ENCODE data around the gene UNC93A.
"Not testable (repeated sequence)": the region's sequence is repeated elsewhere in the genome, so short reads cannot be mapped to it uniquely, and the experiment has no call there.

The UNC93A gene

DNA sequence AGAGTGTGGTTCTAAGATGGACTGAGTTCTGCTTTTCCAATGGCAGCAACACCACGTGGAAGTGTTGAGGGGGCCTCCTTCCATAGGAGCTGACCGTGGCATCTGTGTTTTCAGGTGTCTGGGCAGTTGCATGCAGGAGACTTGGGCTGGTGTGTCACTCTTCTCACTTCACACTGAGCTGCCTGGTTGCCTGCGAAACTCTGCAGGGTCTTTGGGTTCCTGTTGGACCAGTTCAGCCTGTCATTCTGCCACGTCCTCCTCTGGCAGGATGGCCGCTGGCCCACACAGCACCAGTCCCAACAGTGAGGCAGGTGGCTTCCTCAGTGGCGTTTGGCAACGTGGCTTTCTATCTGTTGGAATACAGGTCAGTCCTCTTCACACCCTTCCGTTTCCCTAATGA lies 16.1 kb upstream of the UNC93A start:
- no peak overlapping the region for H3K4me2 ChIP-seq (ENCODE audit: insufficient read depth, low read length)
- no peak overlapping the region for H3K4me3 ChIP-seq (ENCODE audit: low read depth in 1 of 2, low read length in 2 of 2)
- no peak overlapping the region for H2AFZ ChIP-seq (ENCODE audit: low read depth, low read length)
- no peak overlapping the region for H3K9ac ChIP-seq (ENCODE audit: low read depth, low read length)
- H3K79me2 ChIP-seq (ENCODE audit: insufficient read depth, low read length), result no peaks in the 10 kb centered on the region
- TF ChIP-seq CTCF (IDR thresholded peaks at IDR 0.05; ENCODE audit: borderline replicate concordance, extremely low read depth, low read length, poor library complexity, severe bottlenecking), result no peak
- TF ChIP-seq EZH2 (IDR thresholded peaks at IDR 0.05; ENCODE audit: borderline replicate concordance, low read depth, low read length, severe bottlenecking), result no peak
- H3K9me3 ChIP-seq (ENCODE audit: insufficient read depth, low read length, severe bottlenecking), result no peaks in the 10 kb centered on the region
- H3K4me1 ChIP-seq (ENCODE audit: insufficient read depth, low read length), result no peaks in the 10 kb centered on the region
- no peak overlapping the region for H3K27ac ChIP-seq (ENCODE audit: low read length)
- H3K36me3 ChIP-seq (ENCODE audit: insufficient read depth, low read length), result no peaks in the 10 kb centered on the region
- H3K27me3 ChIP-seq (ENCODE audit: insufficient read depth, low read length, poor library complexity), result no peaks in the 10 kb centered on the region
- ATAC-seq (ENCODE audit: insufficient read depth, low read depth), result no peak
- no peak for DNase-seq
- no peaks in the 10 kb centered on the region for H4K20me1 ChIP-seq (ENCODE audit: insufficient read depth, low read length)

- Histone ChIP-seq H3K4me1 (ENCODE audit: insufficient read depth, low read length) (no peaks in the 10 kb centered on the region), H3K4me3 (ENCODE audit: low read depth in 1 of 2, low read length in 2 of 2) (no peak overlapping the region), H3K36me3 (ENCODE audit: insufficient read depth, low read length) (no peaks in the 10 kb centered on the region), H3K79me2 (ENCODE audit: insufficient read depth, low read length) (no peaks in the 10 kb centered on the region), H3K4me2 (ENCODE audit: insufficient read depth, low read length) (no peak overlapping the region), H3K27ac (ENCODE audit: low read length) (no peak overlapping the region), H4K20me1 (ENCODE audit: insufficient read depth, low read length) (no peaks in the 10 kb centered on the region), H3K9ac (ENCODE audit: low read depth, low read length) (no peak overlapping the region), H3K27me3 (ENCODE audit: insufficient read depth, low read length, poor library complexity) (no peaks in the 10 kb centered on the region), H3K9me3 (ENCODE audit: insufficient read depth, low read length, severe bottlenecking) (no peaks in the 10 kb centered on the region), H2AFZ (ENCODE audit: low read depth, low read length) (no peak overlapping the region)
- DNase-seq, result no peak
- TF ChIP-seq EZH2 (IDR thresholded peaks at IDR 0.05; ENCODE audit: borderline replicate concordance, low read depth, low read length, severe bottlenecking), result no peak
- TF ChIP-seq CTCF (IDR thresholded peaks at IDR 0.05; ENCODE audit: borderline replicate concordance, extremely low read depth, low read length, poor library complexity, severe bottlenecking), result no peak
- no peak for ATAC-seq (ENCODE audit: insufficient read depth, low read depth)
Observed at GRCh38 chr6:167275436-167275835, 15.7 kb upstream of the UNC93A start.

DNA sequence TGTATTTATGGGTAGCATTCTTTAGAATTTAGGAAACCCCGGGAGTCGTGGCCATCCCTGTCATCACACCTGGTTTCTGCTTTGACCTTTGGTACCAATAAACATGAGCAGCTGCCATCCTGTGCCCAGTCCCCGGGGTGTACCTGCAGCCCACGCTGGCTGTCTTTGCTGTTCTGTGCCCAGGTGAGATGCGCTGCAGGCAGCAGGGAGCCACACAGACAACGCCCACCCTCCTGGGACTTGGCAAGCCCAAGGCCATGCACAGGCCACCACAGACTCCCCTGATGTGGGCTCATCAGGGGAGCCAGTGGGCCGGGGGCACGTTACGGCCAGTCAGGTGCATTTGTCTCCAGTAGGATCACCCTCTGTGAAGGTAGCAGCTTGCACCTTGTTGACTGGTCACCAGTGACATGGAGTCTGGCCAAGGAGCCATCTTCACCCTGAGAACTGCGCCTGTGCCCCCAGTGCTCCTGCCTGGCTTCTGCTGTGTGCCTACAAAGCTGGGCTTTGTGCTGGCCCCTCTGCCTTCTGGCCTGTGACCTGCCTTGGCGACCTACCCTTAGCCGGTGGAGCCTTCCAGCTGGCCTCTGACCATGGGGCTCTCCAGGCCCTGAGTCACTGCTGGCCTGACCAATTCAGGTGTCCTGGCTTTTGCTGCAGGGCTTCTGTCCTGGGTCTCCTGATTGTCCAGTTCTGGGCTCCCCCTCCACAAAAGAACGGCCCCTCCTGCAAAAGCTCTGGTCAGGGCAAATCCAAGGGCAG lies 14.2 kb upstream of the UNC93A start:
- no peak for TF ChIP-seq CTCF (IDR thresholded peaks at IDR 0.05; ENCODE audit: borderline replicate concordance, extremely low read depth, low read length, poor library complexity, severe bottlenecking)
- Histone ChIP-seq H3K27me3 (ENCODE audit: insufficient read depth, low read length, poor library complexity) (peaks cover 3% of the 10 kb centered on the region), H3K4me2 (ENCODE audit: insufficient read depth, low read length) (no peak overlapping the region), H2AFZ (ENCODE audit: low read depth, low read length) (no peak overlapping the region), H3K9ac (ENCODE audit: low read depth, low read length) (no peak overlapping the region), H3K4me3 (ENCODE audit: low read depth in 1 of 2, low read length in 2 of 2) (no peak overlapping the region), H4K20me1 (ENCODE audit: insufficient read depth, low read length) (no peaks in the 10 kb centered on the region), H3K79me2 (ENCODE audit: insufficient read depth, low read length) (no peaks in the 10 kb centered on the region), H3K36me3 (ENCODE audit: insufficient read depth, low read length) (no peaks in the 10 kb centered on the region), H3K4me1 (ENCODE audit: insufficient read depth, low read length) (no peaks in the 10 kb centered on the region), H3K27ac (ENCODE audit: low read length) (no peak overlapping the region), H3K9me3 (ENCODE audit: insufficient read depth, low read length, severe bottlenecking) (no peaks in the 10 kb centered on the region)
- DNase-seq, result no peak
- no peak for ATAC-seq (ENCODE audit: insufficient read depth, low read depth)

- ATAC-seq (ENCODE audit: insufficient read depth, low read depth); DNase-seq; H3K27ac ChIP-seq (ENCODE audit: low read length): not testable (repeated sequence)
Observed at GRCh38 chr6:167278173-167278940, 12.8 kb upstream of the UNC93A start.

More at GRCh38 chr6:167278173-167278940, 12.8 kb upstream of the UNC93A start:
- not testable (repeated sequence) for H4K20me1 ChIP-seq (ENCODE audit: insufficient read depth, low read length); H3K79me2 ChIP-seq (ENCODE audit: insufficient read depth, low read length); H3K4me1 ChIP-seq (ENCODE audit: insufficient read depth, low read length); H2AFZ ChIP-seq (ENCODE audit: low read depth, low read length); H3K9ac ChIP-seq (ENCODE audit: low read depth, low read length); H3K36me3 ChIP-seq (ENCODE audit: insufficient read depth, low read length); H3K27me3 ChIP-seq (ENCODE audit: insufficient read depth, low read length, poor library complexity); H3K4me3 ChIP-seq (ENCODE audit: low read depth in 1 of 2, low read length in 2 of 2); H3K9me3 ChIP-seq (ENCODE audit: insufficient read depth, low read length, severe bottlenecking); H3K4me2 ChIP-seq (ENCODE audit: insufficient read depth, low read length)
